SU-DHL-6 (cell line): Measurements from ENCODE around the gene SATB2.

ENCODE experiments used
- H2AFZ ChIP-seq: fragments of 200-600 bp; sonication (generic); 2 replicates; pipeline ENCODE4 v1.6.1; 2014; ENCODE audit warnings: low read depth, mild to moderate bottlenecking, moderate library complexity, mixed read lengths, antibody characterized with exemption, low read length; ENCODE audit not compliant: severe bottlenecking
- H3F3A ChIP-seq: fragments of 200-600 bp; shearing (Covaris generic); 2 replicates; pipeline ENCODE4 v1.6.0; 2016; ENCODE audit warnings: antibody characterized with exemption, mild to moderate bottlenecking; ENCODE audit not compliant: insufficient read depth
- H3K27ac ChIP-seq: fragments of 200-600 bp; sonication (generic); 2 replicates; pipeline ENCODE4 v1.5.1; 2016; ENCODE audit warnings: low read depth, mild to moderate bottlenecking, low read length, moderate library complexity, mixed read lengths
- H3K27me3 ChIP-seq: fragments of 200-600 bp; sonication (generic), shearing (Covaris generic); 2 replicates; pipeline ENCODE4 v1.6.0; 2014; ENCODE audit warnings: mild to moderate bottlenecking, low read length
- H3K36me3 ChIP-seq: fragments of 200-600 bp; sonication (generic); 2 replicates; pipeline ENCODE4 v1.6.1; 2014; ENCODE audit warnings: mild to moderate bottlenecking, low read length, mixed read lengths
- H3K4me2 ChIP-seq: fragments of 300-600, 200-600 bp; shearing (Covaris generic), sonication (generic); 2 replicates; pipeline ENCODE4 v1.6.0; 2014; ENCODE audit warnings: low read length, low read depth, mild to moderate bottlenecking; ENCODE audit not compliant: poor library complexity, severe bottlenecking
- H3K4me3 ChIP-seq: fragments of 200-600 bp; sonication (generic); 2 replicates; pipeline ENCODE4 v1.5.1; 2014; ENCODE audit warnings: antibody characterized with exemption, low read length, mild to moderate bottlenecking, mixed read lengths; ENCODE audit not compliant: insufficient read depth, poor library complexity, severe bottlenecking
- H3K79me2 ChIP-seq: fragments of 200-600 bp; sonication (generic); 2 replicates; pipeline ENCODE4 v1.6.1; 2014; ENCODE audit warnings: mild to moderate bottlenecking, low read length, moderate library complexity; ENCODE audit not compliant: insufficient read depth
- H3K9ac ChIP-seq: fragments of 200-600 bp; sonication (generic); 2 replicates; pipeline ENCODE4 v1.7.0; 2014; ENCODE audit warnings: mild to moderate bottlenecking, low read length
- H3K9me2 ChIP-seq: fragments of 200-600 bp; sonication (generic); replicated peaks from 2 replicates; pipeline ENCODE4 v1.6.1; 2014; ENCODE audit warnings: low read length; ENCODE audit not compliant: insufficient read depth
- H3K9me3 ChIP-seq: fragments of 200-600 bp; sonication (generic); 2 replicates; pipeline ENCODE4 v1.6.1; 2014; ENCODE audit warnings: low read length, mixed read lengths; ENCODE audit not compliant: insufficient read depth
- H4K20me1 ChIP-seq: fragments of 200-600 bp; sonication (generic); 2 replicates; pipeline ENCODE4 v1.6.1; 2014; ENCODE audit warnings: low read depth, mild to moderate bottlenecking, antibody characterized with exemption, low read length, moderate library complexity, mixed read lengths
- CTCF ChIP-seq: fragments of 200-600 bp; sonication (generic); IDR thresholded peaks from one replicate; pipeline ENCODE4 v1.5.1; 2017; ENCODE audit warnings: antibody characterized with exemption, mild to moderate bottlenecking, low read length, moderate library complexity; ENCODE audit not compliant: insufficient read depth, poor library complexity, severe bottlenecking
- EZH2phosphoT487 ChIP-seq: fragments of 200-600 bp; sonication (generic), shearing (Covaris generic); conservative IDR thresholded peaks from 2 replicates; pipeline ENCODE4 v1.6.1; 2018; ENCODE audit warnings: mild to moderate bottlenecking, antibody characterized with exemption, low read length, moderate library complexity, mixed read lengths

SATB2 gene

GRCh38 chr2:199322151-199322550 is 135.6 kb downstream of the SATB2 start:
- no peaks in the 10 kb centered on the region for H3F3A ChIP-seq
- no peaks in the 10 kb centered on the region for H3K9me2 ChIP-seq
- no peaks in the 10 kb centered on the region for H3K9me3 ChIP-seq
- TF ChIP-seq EZH2phosphoT487 = no peak
- no peak for TF ChIP-seq CTCF
- no peaks in the 10 kb centered on the region for H3K36me3 ChIP-seq
- no peak overlapping the region for H3K4me3 ChIP-seq
- H2AFZ ChIP-seq = no peak overlapping the region
- no peak overlapping the region for H3K4me2 ChIP-seq
- H3K27ac ChIP-seq = no peak overlapping the region
- H3K9ac ChIP-seq = no peak overlapping the region
- H3K27me3 ChIP-seq = no peaks in the 10 kb centered on the region
- no peaks in the 10 kb centered on the region for H4K20me1 ChIP-seq
- H3K79me2 ChIP-seq = no peaks in the 10 kb centered on the region

GRCh38 chr2:199317646-199318045 is 140.1 kb downstream of the SATB2 start:
- no peaks in the 10 kb centered on the region for H3K9me2 ChIP-seq
- H4K20me1 ChIP-seq = no peaks in the 10 kb centered on the region
- H3K9me3 ChIP-seq = no peaks in the 10 kb centered on the region
- H3K27me3 ChIP-seq = no peaks in the 10 kb centered on the region
- H3K79me2 ChIP-seq = no peaks in the 10 kb centered on the region
- no peak overlapping the region for H3K4me3 ChIP-seq
- no peak overlapping the region for H3K4me2 ChIP-seq
- H3F3A ChIP-seq = no peaks in the 10 kb centered on the region
- no peaks in the 10 kb centered on the region for H3K36me3 ChIP-seq
- H2AFZ ChIP-seq = no peak overlapping the region
- H3K27ac ChIP-seq = no peak overlapping the region
- TF ChIP-seq EZH2phosphoT487 (no peak), CTCF (no peak)
- H3K9ac ChIP-seq = no peak overlapping the region

GRCh38 chr2:199316851-199317250 is 140.9 kb downstream of the SATB2 start:
- H3F3A ChIP-seq = no peaks in the 10 kb centered on the region
- no peaks in the 10 kb centered on the region for H3K27me3 ChIP-seq
- H3K9me2 ChIP-seq = no peaks in the 10 kb centered on the region
- no peak overlapping the region for H3K4me2 ChIP-seq
- no peaks in the 10 kb centered on the region for H3K36me3 ChIP-seq
- no peaks in the 10 kb centered on the region for H3K9me3 ChIP-seq
- no peak for TF ChIP-seq CTCF
- no peak for TF ChIP-seq EZH2phosphoT487
- no peaks in the 10 kb centered on the region for H4K20me1 ChIP-seq
- H3K79me2 ChIP-seq = no peaks in the 10 kb centered on the region
- H3K9ac ChIP-seq = no peak overlapping the region
- no peak overlapping the region for H3K4me3 ChIP-seq
- no peak overlapping the region for H3K27ac ChIP-seq
- no peak overlapping the region for H2AFZ ChIP-seq
